OCI-LY1 (cell line): ENCODE results near the gene WNT6.

Source experiments
- EZH2 ChIP-seq: fragments of 200-600 bp; sonication (generic), shearing (Covaris generic); IDR thresholded peaks from 2 replicates; pipeline ENCODE4 v1.8.0; 2017; ENCODE audit warnings: borderline replicate concordance, mixed run types, mild to moderate bottlenecking, antibody characterized with exemption, low read length, moderate library complexity, mixed read lengths
- TF ChIP-seq, protein P1 (sequence below): fragments of 200-600 bp; sonication (generic), shearing (Covaris generic); IDR thresholded peaks from 2 replicates; pipeline ENCODE4 v1.5.1; 2017; ENCODE audit warnings: mild to moderate bottlenecking, antibody characterized with exemption, low read length, moderate library complexity, mixed read lengths

- TF ChIP-seq, protein P1, sequence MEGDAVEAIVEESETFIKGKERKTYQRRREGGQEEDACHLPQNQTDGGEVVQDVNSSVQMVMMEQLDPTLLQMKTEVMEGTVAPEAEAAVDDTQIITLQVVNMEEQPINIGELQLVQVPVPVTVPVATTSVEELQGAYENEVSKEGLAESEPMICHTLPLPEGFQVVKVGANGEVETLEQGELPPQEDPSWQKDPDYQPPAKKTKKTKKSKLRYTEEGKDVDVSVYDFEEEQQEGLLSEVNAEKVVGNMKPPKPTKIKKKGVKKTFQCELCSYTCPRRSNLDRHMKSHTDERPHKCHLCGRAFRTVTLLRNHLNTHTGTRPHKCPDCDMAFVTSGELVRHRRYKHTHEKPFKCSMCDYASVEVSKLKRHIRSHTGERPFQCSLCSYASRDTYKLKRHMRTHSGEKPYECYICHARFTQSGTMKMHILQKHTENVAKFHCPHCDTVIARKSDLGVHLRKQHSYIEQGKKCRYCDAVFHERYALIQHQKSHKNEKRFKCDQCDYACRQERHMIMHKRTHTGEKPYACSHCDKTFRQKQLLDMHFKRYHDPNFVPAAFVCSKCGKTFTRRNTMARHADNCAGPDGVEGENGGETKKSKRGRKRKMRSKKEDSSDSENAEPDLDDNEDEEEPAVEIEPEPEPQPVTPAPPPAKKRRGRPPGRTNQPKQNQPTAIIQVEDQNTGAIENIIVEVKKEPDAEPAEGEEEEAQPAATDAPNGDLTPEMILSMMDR = no peak
- TF ChIP-seq EZH2 = no peak
These were observed 36.3 kb upstream of the WNT6 start for GRCh38 chr2:218823196-218823855.
